B cell (primary cell): Measurements from ENCODE around the gene FES. TPM values are rescaled to one million over a fixed set of nuclear protein-coding genes. Genes with fewer than 3 reads are reported as not detected.
A peak's percentile ranks its signal among the peaks of the same experiment; 100 is the strongest.

Source experiments
- ATAC-seq: fragments of 200-7000 bp; cut with Tn5 transposase; one replicate; pipeline ENCODE4 v1.10.0; 2021; ENCODE audit warnings: low read depth, mild to moderate bottlenecking, moderate number of reproducible peaks, moderate library complexity
- CTCF ChIA-PET: fragments of 350-600 bp; sonication (Branson Sonifier 250); formaldehyde crosslinking; loops from one replicate; lab custom pipeline; 2021; ENCODE audit warnings: antibody characterized with exemption, inconsistent platforms; lab: Charles Lee
- POLR2A ChIA-PET: fragments of 350-600 bp; sonication (Branson Sonifier 250); formaldehyde crosslinking; loops from one replicate; lab custom pipeline; 2021; ENCODE audit warnings: antibody characterized with exemption; lab: Charles Lee
- DNase-seq: peaks from one replicate; pipeline ENCODE4 v3.0.0; 2013
- H2AFZ ChIP-seq: 2 replicates; pipeline ENCODE4 v1.6.1; 2012; ENCODE audit warnings: mild to moderate bottlenecking, low read depth, low read length; ENCODE audit not compliant: insufficient read depth, poor library complexity, severe bottlenecking
- H3K27ac ChIP-seq, 2 donors: 1 replicate in 1 of 2; 2 replicates in 1 of 2; pipeline ENCODE4 v1.5.1; 2012 to 2013; ENCODE audit warnings: low read length in 2 of 2, mild to moderate bottlenecking in 2 of 2, moderate library complexity in 1 of 2
- H3K27me3 ChIP-seq, 4 experiments: fragments of 200-600 bp in 1 of 4; sonication (generic) in 1 of 4; replicated peaks in 1 of 4; 1 replicate in 2 of 4; 2 replicates in 2 of 4; pipeline versions ENCODE4 v1.6.1 to v1.7.0; 2013 to 2016; ENCODE audit warnings: low read length in 3 of 4, mild to moderate bottlenecking in 2 of 4, mixed read lengths in 1 of 4, moderate library complexity in 1 of 4; ENCODE audit not compliant: insufficient read depth in 4 of 4, control insufficient read depth in 3 of 4; ENCODE audit errors: control extremely low read depth in 1 of 4
- H3K36me3 ChIP-seq, 2 experiments: replicated peaks in 1 of 2; 1 replicate in 1 of 2; 2 replicates in 1 of 2; pipeline versions ENCODE4 v1.6.1 to v1.7.1; 2013; ENCODE audit warnings: low read length in 1 of 2; ENCODE audit not compliant: insufficient read depth in 2 of 2, control insufficient read depth in 1 of 2; ENCODE audit errors: control extremely low read depth in 1 of 2, extremely low read depth in 1 of 2
- H3K4me1 ChIP-seq, 2 donors: fragments of 200-600 bp in 1 of 2; sonication (generic) in 1 of 2; 1 replicate in 1 of 2; 2 replicates in 1 of 2; pipeline versions ENCODE4 v1.5.1 to v1.6.1; 2013 to 2017; ENCODE audit warnings: low read length in 2 of 2; ENCODE audit not compliant: control insufficient read depth in 2 of 2, insufficient read depth in 2 of 2
- H3K4me2 ChIP-seq: replicated peaks from 2 replicates; pipeline ENCODE3; 2012; ENCODE audit warnings: mild to moderate bottlenecking, low read depth, low read length; ENCODE audit not compliant: poor library complexity, severe bottlenecking
- H3K4me3 ChIP-seq, 5 experiments: fragments of 200-600 bp in 1 of 5; sonication (generic) in 1 of 5; 1 replicate in 3 of 5; 2 replicates in 2 of 5; pipeline versions ENCODE4 v1.5.1 to v1.7.0; 2011 to 2016; ENCODE audit warnings: low read length in 4 of 5, mild to moderate bottlenecking in 4 of 5, low read depth in 2 of 5, control low read depth in 1 of 5, moderate library complexity in 1 of 5; ENCODE audit not compliant: insufficient read depth in 1 of 5; ENCODE audit errors: control extremely low read depth in 1 of 5, extremely low read depth in 1 of 5
- H3K79me2 ChIP-seq: fragments of 200-600 bp; sonication (generic); one replicate; pipeline ENCODE4 v1.6.0; 2016; ENCODE audit warnings: low read length; ENCODE audit not compliant: control insufficient read depth, insufficient read depth
- H3K9ac ChIP-seq: fragments of 200-600 bp; sonication (generic); 2 replicates; pipeline ENCODE4 v1.6.1; 2017; ENCODE audit warnings: mild to moderate bottlenecking, low read length, moderate library complexity
- H3K9me3 ChIP-seq, 3 donors: one replicate each; pipeline versions ENCODE4 v1.6.1 to v1.7.1; 2013; ENCODE audit warnings: low read length in 2 of 3; ENCODE audit not compliant: control insufficient read depth in 2 of 3, insufficient read depth in 1 of 3; ENCODE audit errors: control extremely low read depth in 1 of 3
- H4K20me1 ChIP-seq: 2 replicates; pipeline ENCODE4 v1.6.0; 2012; ENCODE audit warnings: mild to moderate bottlenecking, low read length; ENCODE audit not compliant: insufficient read depth, control insufficient read depth, poor library complexity, severe bottlenecking
- H3K27ac Mint-ChIP-seq: one replicate; pipeline ENCODE4 v1.8.0; 2021; ENCODE audit warnings: mixed read lengths
- H3K27me3 Mint-ChIP-seq: one replicate; pipeline ENCODE4 v1.8.0; 2021; ENCODE audit warnings: mixed read lengths
- H3K4me1 Mint-ChIP-seq: one replicate; pipeline ENCODE4 v1.8.0; 2021; ENCODE audit warnings: mixed read lengths
- H3K4me3 Mint-ChIP-seq: one replicate; pipeline ENCODE4 v1.8.0; 2021; ENCODE audit warnings: mixed read lengths
- H3K9me3 Mint-ChIP-seq: one replicate; pipeline ENCODE4 v1.8.0; 2022; ENCODE audit warnings: mixed read lengths; ENCODE audit not compliant: insufficient read depth
- CTCF ChIP-seq: fragments of 200-600 bp; IDR thresholded peaks from one replicate; pipeline ENCODE4 v1.8.0; 2022; ENCODE audit warnings: antibody characterized with exemption, mild to moderate bottlenecking
- EZH2 ChIP-seq: IDR thresholded peaks from 2 replicates; pipeline ENCODE4 v1.6.1; 2012; ENCODE audit warnings: borderline replicate concordance, low read depth, mild to moderate bottlenecking, moderate library complexity, low read length; ENCODE audit not compliant: insufficient read depth, poor library complexity, severe bottlenecking
- WGBS: methylation state at CpG from one replicate; pipeline ENCODE4 v1.1.5; 2013; ENCODE audit warnings: missing lambda C conversion rate; ENCODE audit not compliant: insufficient coverage; 5-methylcytosine and 5-hydroxymethylcytosine counted together
- intact Hi-C: fragments of 100-400 bp; cut with micrococcal nuclease; formaldehyde crosslinking; loops from one replicate; pipeline ENCODE4 v1.10.0; 2022
- polyA plus RNA-seq: library from polyadenylated mRNA; depleted of rRNA; stranded (reverse); fragments of >200 nt; gene quantifications from 2 replicates; pipeline ENCODE4 v1.2.3, GENCODE V29; 2012
- total RNA-seq, 2 donors: library from RNA; stranded (reverse); fragments of 120-200 nt in 1 of 2; gene quantifications; 1 replicate in 1 of 2; 2 replicates in 1 of 2; pipeline versions ENCODE4 v1.2.3 to v1.2.4, GENCODE V29; 2013 to 2022

FES gene
- total and polyA plus RNA-seq, 2 donors (not counting 1 experiment from before 2014, with no cell fraction given): 23.9 to 31.4 TPM

GRCh38 chr15:90936823-90937222, 52.5 kb downstream of the FES start:
- ATAC-seq (no peak), DNase-seq (no peak)
- WGBS: 100% methylated on average over 1 of the region's 1 CpG
- Histone ChIP-seq H3K27me3 (no peaks in the 10 kb centered on the region), H3K4me2 (no peak overlapping the region), H3K27ac (no peak overlapping the region), H3K4me1 (peaks cover 23 to 40% of the 10 kb centered on the region in 2 donors), H3K9me3 (no peaks in the 10 kb centered on the region), H2AFZ (no peak overlapping the region), H3K9ac (no peak overlapping the region), H3K79me2 (peaks cover 14% of the 10 kb centered on the region), H4K20me1 (peaks cover 9% of the 10 kb centered on the region), H3K36me3 (peaks cover 3 to 39% of the 10 kb centered on the region in 2 experiments), H3K4me3 (no peak overlapping the region)
- H3K27ac Mint-ChIP-seq: peak overlapping the region; percentile 50
- ChIA-PET POLR2A (interaction anchor here (1.1 kb wide), 2 partner anchors 17 to 20 kb away, joined by 5 to 9 read pairs; no protein-coding TSS in a partner anchor), CTCF (interaction anchor here (1.2 to 9.5 kb wide), 5 partner anchors 18 to 113 kb away, joined by 3 to 260 read pairs (median 7); partner anchors contain the start of genes MAN2A2 and RCCD1)
- H3K27me3 Mint-ChIP-seq: no peaks in the 10 kb centered on the region
- intact Hi-C loops: loop anchor here (10.0 kb wide), 1 partner anchor 1242 kb away; the partner anchor contains the start of genes PEX11A and WDR93
- TF ChIP-seq EZH2 (no peak), CTCF (no peak)
- peak overlapping the region; percentile 99 for H3K4me3 Mint-ChIP-seq
- H3K9me3 Mint-ChIP-seq: no peaks in the 10 kb centered on the region
- H3K4me1 Mint-ChIP-seq: peaks cover 28% of the 10 kb centered on the region

GRCh38 chr15:90938261-90938660, 54.0 kb downstream of the FES start:
- ATAC-seq: no peak
- POLR2A ChIA-PET: interaction anchor here (1.1 kb wide), 1 partner anchor 19 kb away, joined by 9 read pairs; no protein-coding TSS in a partner anchor
- H3K79me2 ChIP-seq: peaks cover 18% of the 10 kb centered on the region

More at GRCh38 chr15:90938261-90938660, 54.0 kb downstream of the FES start:
- H3K36me3 ChIP-seq: peaks cover 3 to 54% of the 10 kb centered on the region in 2 experiments
- no peak overlapping the region for H3K4me2 ChIP-seq
- H4K20me1 ChIP-seq: peaks cover 15% of the 10 kb centered on the region
- H3K4me1 ChIP-seq: peaks cover 18 to 30% of the 10 kb centered on the region in 2 donors
- CTCF ChIA-PET: interaction anchor here (1.3 to 9.5 kb wide), 3 partner anchors 16 to 39 kb away, joined by 3 to 260 read pairs (median 7); partner anchors contain the start of genes MAN2A2 and RCCD1
- H3K27ac Mint-ChIP-seq: no peak overlapping the region
- H3K9me3 ChIP-seq: no peaks in the 10 kb centered on the region
- no peaks in the 10 kb centered on the region for H3K9me3 Mint-ChIP-seq
- WGBS: 96% methylated on average over 3 of the region's 5 CpGs
- H3K27ac ChIP-seq: no peak overlapping the region
- no peak overlapping the region for H3K9ac ChIP-seq
- TF ChIP-seq CTCF (no peak), EZH2 (no peak)
- H3K27me3 ChIP-seq: no peaks in the 10 kb centered on the region
- intact Hi-C loops: loop anchor here (10.0 kb wide), 1 partner anchor 1243 kb away; the partner anchor contains the start of genes PEX11A and WDR93
- H3K4me3 Mint-ChIP-seq: no peak overlapping the region
- no peak overlapping the region for H2AFZ ChIP-seq
- peaks cover 23% of the 10 kb centered on the region for H3K4me1 Mint-ChIP-seq
- H3K27me3 Mint-ChIP-seq: no peaks in the 10 kb centered on the region
- no peak overlapping the region for H3K4me3 ChIP-seq
- no peak for DNase-seq
